SU-DHL-6 (cell line): Measurements from ENCODE around the gene NRAP.

Experiments used
- H2AFZ ChIP-seq: fragments of 200-600 bp; sonication (generic); 2 replicates; pipeline ENCODE4 v1.6.1; 2014; ENCODE audit warnings: low read depth, mild to moderate bottlenecking, moderate library complexity, mixed read lengths, antibody characterized with exemption, low read length; ENCODE audit not compliant: severe bottlenecking
- H3F3A ChIP-seq: fragments of 200-600 bp; shearing (Covaris generic); 2 replicates; pipeline ENCODE4 v1.6.0; 2016; ENCODE audit warnings: antibody characterized with exemption, mild to moderate bottlenecking; ENCODE audit not compliant: insufficient read depth
- H3K27ac ChIP-seq: fragments of 200-600 bp; sonication (generic); 2 replicates; pipeline ENCODE4 v1.5.1; 2016; ENCODE audit warnings: low read depth, mild to moderate bottlenecking, low read length, moderate library complexity, mixed read lengths
- H3K27me3 ChIP-seq: fragments of 200-600 bp; sonication (generic), shearing (Covaris generic); 2 replicates; pipeline ENCODE4 v1.6.0; 2014; ENCODE audit warnings: mild to moderate bottlenecking, low read length
- H3K36me3 ChIP-seq: fragments of 200-600 bp; sonication (generic); 2 replicates; pipeline ENCODE4 v1.6.1; 2014; ENCODE audit warnings: mild to moderate bottlenecking, low read length, mixed read lengths
- H3K4me2 ChIP-seq: fragments of 300-600, 200-600 bp; shearing (Covaris generic), sonication (generic); 2 replicates; pipeline ENCODE4 v1.6.0; 2014; ENCODE audit warnings: low read length, low read depth, mild to moderate bottlenecking; ENCODE audit not compliant: poor library complexity, severe bottlenecking
- H3K4me3 ChIP-seq: fragments of 200-600 bp; sonication (generic); 2 replicates; pipeline ENCODE4 v1.5.1; 2014; ENCODE audit warnings: antibody characterized with exemption, low read length, mild to moderate bottlenecking, mixed read lengths; ENCODE audit not compliant: insufficient read depth, poor library complexity, severe bottlenecking
- H3K79me2 ChIP-seq: fragments of 200-600 bp; sonication (generic); 2 replicates; pipeline ENCODE4 v1.6.1; 2014; ENCODE audit warnings: mild to moderate bottlenecking, low read length, moderate library complexity; ENCODE audit not compliant: insufficient read depth
- H3K9ac ChIP-seq: fragments of 200-600 bp; sonication (generic); 2 replicates; pipeline ENCODE4 v1.7.0; 2014; ENCODE audit warnings: mild to moderate bottlenecking, low read length
- H3K9me2 ChIP-seq: fragments of 200-600 bp; sonication (generic); replicated peaks from 2 replicates; pipeline ENCODE4 v1.6.1; 2014; ENCODE audit warnings: low read length; ENCODE audit not compliant: insufficient read depth
- H3K9me3 ChIP-seq: fragments of 200-600 bp; sonication (generic); 2 replicates; pipeline ENCODE4 v1.6.1; 2014; ENCODE audit warnings: low read length, mixed read lengths; ENCODE audit not compliant: insufficient read depth
- H4K20me1 ChIP-seq: fragments of 200-600 bp; sonication (generic); 2 replicates; pipeline ENCODE4 v1.6.1; 2014; ENCODE audit warnings: low read depth, mild to moderate bottlenecking, antibody characterized with exemption, low read length, moderate library complexity, mixed read lengths
- CTCF ChIP-seq: fragments of 200-600 bp; sonication (generic); IDR thresholded peaks from one replicate; pipeline ENCODE4 v1.5.1; 2017; ENCODE audit warnings: antibody characterized with exemption, mild to moderate bottlenecking, low read length, moderate library complexity; ENCODE audit not compliant: insufficient read depth, poor library complexity, severe bottlenecking
- EZH2phosphoT487 ChIP-seq: fragments of 200-600 bp; sonication (generic), shearing (Covaris generic); conservative IDR thresholded peaks from 2 replicates; pipeline ENCODE4 v1.6.1; 2018; ENCODE audit warnings: mild to moderate bottlenecking, antibody characterized with exemption, low read length, moderate library complexity, mixed read lengths

The NRAP gene

GRCh38 chr10:113555751-113556150, 108.1 kb downstream of the NRAP start:
- H3K36me3 ChIP-seq: no peaks in the 10 kb centered on the region
- H3K9me3 ChIP-seq: no peaks in the 10 kb centered on the region
- H2AFZ ChIP-seq: no peak overlapping the region
- no peak for TF ChIP-seq CTCF
- TF ChIP-seq EZH2phosphoT487: no peak
- no peaks in the 10 kb centered on the region for H4K20me1 ChIP-seq
- H3K4me2 ChIP-seq: no peak overlapping the region
- no peak overlapping the region for H3K4me3 ChIP-seq
- H3K79me2 ChIP-seq: no peaks in the 10 kb centered on the region
- no peak overlapping the region for H3K9ac ChIP-seq
- H3K27me3 ChIP-seq: no peaks in the 10 kb centered on the region
- no peaks in the 10 kb centered on the region for H3F3A ChIP-seq
- no peak overlapping the region for H3K27ac ChIP-seq
- H3K9me2 ChIP-seq: no peaks in the 10 kb centered on the region

GRCh38 chr10:113555245-113555644, 108.6 kb downstream of the NRAP start:
- H3K27ac ChIP-seq: no peak overlapping the region
- H3K27me3 ChIP-seq: no peaks in the 10 kb centered on the region
- no peaks in the 10 kb centered on the region for H4K20me1 ChIP-seq
- H3K36me3 ChIP-seq: no peaks in the 10 kb centered on the region
- H3K4me2 ChIP-seq: no peak overlapping the region
- H3K4me3 ChIP-seq: no peak overlapping the region
- H2AFZ ChIP-seq: no peak overlapping the region
- no peaks in the 10 kb centered on the region for H3K9me2 ChIP-seq
- H3K9ac ChIP-seq: no peak overlapping the region
- TF ChIP-seq CTCF (no peak), EZH2phosphoT487 (no peak)
- H3F3A ChIP-seq: no peaks in the 10 kb centered on the region
- no peaks in the 10 kb centered on the region for H3K79me2 ChIP-seq
- H3K9me3 ChIP-seq: no peaks in the 10 kb centered on the region

GRCh38 chr10:113554214-113554613, 109.6 kb downstream of the NRAP start:
- no peak overlapping the region for H3K4me3 ChIP-seq
- H3K79me2 ChIP-seq: no peaks in the 10 kb centered on the region
- no peak overlapping the region for H2AFZ ChIP-seq
- H3F3A ChIP-seq: no peaks in the 10 kb centered on the region
- no peaks in the 10 kb centered on the region for H3K36me3 ChIP-seq
- H3K27ac ChIP-seq: no peak overlapping the region
- H3K9me3 ChIP-seq: no peaks in the 10 kb centered on the region
- H3K27me3 ChIP-seq: no peaks in the 10 kb centered on the region
- H3K4me2 ChIP-seq: no peak overlapping the region
- TF ChIP-seq CTCF: no peak
- TF ChIP-seq EZH2phosphoT487: no peak
- H4K20me1 ChIP-seq: no peaks in the 10 kb centered on the region
- no peak overlapping the region for H3K9ac ChIP-seq
- H3K9me2 ChIP-seq: no peaks in the 10 kb centered on the region

- H3K27ac ChIP-seq: no peak overlapping the region
- H3K27me3 ChIP-seq: no peaks in the 10 kb centered on the region
- H3K9ac ChIP-seq: no peak overlapping the region
- H3K79me2 ChIP-seq: no peaks in the 10 kb centered on the region
- no peak for TF ChIP-seq EZH2phosphoT487
- TF ChIP-seq CTCF: no peak
- no peaks in the 10 kb centered on the region for H3F3A ChIP-seq
- H3K4me3 ChIP-seq: no peak overlapping the region
- no peaks in the 10 kb centered on the region for H3K9me2 ChIP-seq
- no peak overlapping the region for H2AFZ ChIP-seq
- H3K9me3 ChIP-seq: no peaks in the 10 kb centered on the region
- H3K36me3 ChIP-seq: no peaks in the 10 kb centered on the region
- no peak overlapping the region for H3K4me2 ChIP-seq
- no peaks in the 10 kb centered on the region for H4K20me1 ChIP-seq
Measured at GRCh38 chr10:113553149-113553548, 110.7 kb downstream of the NRAP start.
